HCT116 (cell line): ENCODE data around the gene PLEKHA8. TPM values are rescaled to one million over a fixed set of nuclear protein-coding genes. Genes with fewer than 3 reads are reported as not detected.

Source experiments
- ATAC-seq: fragments of 200-7000 bp; cut with Tn5 transposase; 2 replicates; pipeline ENCODE4 v1.9.1; 2020; ENCODE audit warnings: mild to moderate bottlenecking, moderate library complexity
- BruUV-seq: library from RNA; stranded (reverse); fragments of 400-500 nt; replicated peaks from 2 replicates; lab custom pipeline; 2021; lab: Mats Ljungman, UMichigan
- CTCF ChIA-PET: fragments of 300-600 bp; sonication (Branson Sonifier 250); formaldehyde crosslinking; loops from one replicate; lab custom pipeline; 2021; ENCODE audit warnings: antibody characterized with exemption; lab: Charles Lee
- POLR2A ChIA-PET: fragments of 300-600, 350-600 bp; sonication (Branson Sonifier 250); formaldehyde crosslinking; loops from one replicate; lab custom pipeline; 2021; ENCODE audit warnings: antibody characterized with exemption; lab: Charles Lee
- RAD21 ChIA-PET, 2 experiments: fragments of 300-600 bp; sonication (Branson Sonifier 250); formaldehyde crosslinking; loops; one replicate each; lab custom pipeline; 2023; ENCODE audit warnings: low total read pairs in 2 of 2; ENCODE audit not compliant: uncharacterized antibody in 2 of 2, unreplicated experiment in 2 of 2, low non-redundant PET in 1 of 2; lab: Charles Lee
- DNase-seq: peaks from one replicate; pipeline ENCODE4 v3.0.0-alpha.2; 2010; ENCODE audit warnings: low read depth, low spot score
- H2AFZ ChIP-seq: fragments of 200-600 bp; shearing (Covaris generic), sonication (generic); 2 replicates; pipeline ENCODE4 v1.6.1; 2017; ENCODE audit warnings: low read depth, mixed run types, mixed read lengths, antibody characterized with exemption, low read length; ENCODE audit not compliant: poor library complexity, severe bottlenecking
- H3K27ac ChIP-seq: 2 replicates; pipeline ENCODE4 v1.5.1; 2012; ENCODE audit warnings: low read depth, low read length
- H3K27me3 ChIP-seq: fragments of 200-600 bp; sonication (generic); 2 replicates; pipeline ENCODE4 v1.6.1; 2016; ENCODE audit warnings: mixed run types, low read length, mixed read lengths; ENCODE audit not compliant: insufficient read depth
- H3K36me3 ChIP-seq, 2 experiments: fragments of 200-500 bp in 1 of 2; fragments of 200-600 bp in 1 of 2; sonication (Bioruptor generic) in 1 of 2; sonication (generic) in 1 of 2; 2 replicates each; pipeline versions ENCODE4 v1.5.1 to v1.6.1; 2014 to 2016; ENCODE audit warnings: low read length in 2 of 2, inconsistent platforms in 1 of 2, mixed read lengths in 1 of 2, mixed run types in 1 of 2; ENCODE audit not compliant: insufficient read depth in 2 of 2, control insufficient read depth in 1 of 2
- H3K4me1 ChIP-seq, 2 experiments: fragments of 200-600 bp in 1 of 2; sonication (generic) in 1 of 2; 2 replicates each; pipeline versions ENCODE4 v1.5.1 to v1.6.1; 2012 to 2017; ENCODE audit warnings: low read length in 2 of 2, inconsistent platforms in 1 of 2, mild to moderate bottlenecking in 1 of 2, mixed read lengths in 1 of 2, mixed run types in 1 of 2, moderate library complexity in 1 of 2; ENCODE audit not compliant: insufficient read depth in 2 of 2, control insufficient read depth in 1 of 2
- H3K4me2 ChIP-seq: fragments of 200-600 bp; sonication (generic); 2 replicates; pipeline ENCODE4 v1.6.1; 2017; ENCODE audit warnings: mixed run types, low read length, mixed read lengths
- H3K4me3 ChIP-seq, 2 experiments: fragments of 200-600 bp in 1 of 2; sonication (generic) in 1 of 2; replicated peaks in 1 of 2; 2 replicates each; pipeline ENCODE4 v1.5.1; 2011 to 2016; ENCODE audit warnings: low read length in 2 of 2, control low read depth in 1 of 2, low read depth in 1 of 2, mild to moderate bottlenecking in 1 of 2, mixed read lengths in 1 of 2, mixed run types in 1 of 2
- H3K79me2 ChIP-seq: fragments of 200-600 bp; sonication (generic); 2 replicates; pipeline ENCODE4 v1.6.1; 2017; ENCODE audit warnings: mild to moderate bottlenecking, mixed run types, low read length, moderate library complexity, mixed read lengths; ENCODE audit not compliant: insufficient read depth
- H3K9ac ChIP-seq: fragments of 200-600 bp; sonication (generic); 2 replicates; pipeline ENCODE4 v1.6.1; 2016; ENCODE audit warnings: low read length, mixed read lengths
- H3K9me2 ChIP-seq: fragments of 200-600 bp; sonication (generic), shearing (Covaris generic); 2 replicates; pipeline ENCODE4 v1.6.1; 2017; ENCODE audit warnings: mixed run types, mild to moderate bottlenecking, moderate library complexity; ENCODE audit not compliant: insufficient read depth
- H3K9me3 ChIP-seq, 2 experiments: fragments of 200-500 bp in 1 of 2; fragments of 200-600 bp in 1 of 2; sonication (Bioruptor generic) in 1 of 2; sonication (generic) in 1 of 2; 2 replicates each; pipeline ENCODE4 v1.6.1; 2014 to 2017; ENCODE audit warnings: low read length in 2 of 2, mixed read lengths in 2 of 2, inconsistent platforms in 1 of 2, low read depth in 1 of 2, mild to moderate bottlenecking in 1 of 2, mixed run types in 1 of 2, moderate library complexity in 1 of 2; ENCODE audit not compliant: control insufficient read depth in 1 of 2, insufficient read depth in 1 of 2
- H4K20me1 ChIP-seq: fragments of 200-600 bp; sonication (generic), shearing (Covaris generic); 2 replicates; pipeline ENCODE4 v1.6.1; 2017; ENCODE audit warnings: mixed run types, mild to moderate bottlenecking, moderate library complexity; ENCODE audit not compliant: insufficient read depth
- CBX3 ChIP-seq: IDR thresholded peaks from 2 replicates; pipeline ENCODE4 v1.6.1; 2012; ENCODE audit warnings: low read depth
- ELF1 ChIP-seq: IDR thresholded peaks from 2 replicates; pipeline ENCODE4 v1.6.1; 2012; ENCODE audit warnings: low read depth, borderline replicate concordance
- EZH2 ChIP-seq: fragments of 200-600 bp; sonication (generic); IDR thresholded peaks from 2 replicates; pipeline ENCODE4 v1.6.1; 2017; ENCODE audit warnings: antibody characterized with exemption, mixed run types
- EZH2phosphoT487 ChIP-seq: fragments of 200-600 bp; IDR thresholded peaks from 2 replicates; pipeline ENCODE4 v1.6.1; 2018; ENCODE audit warnings: antibody characterized with exemption, borderline replicate concordance
- FOSL1 ChIP-seq: IDR thresholded peaks from 2 replicates; pipeline ENCODE4 v1.6.1; 2012; ENCODE audit warnings: low read depth
- JUND ChIP-seq: IDR thresholded peaks from 2 replicates; pipeline ENCODE4 v1.6.1; 2012
- POLR2AphosphoS5 ChIP-seq: IDR thresholded peaks from 2 replicates; pipeline ENCODE4 v1.6.1; 2011; ENCODE audit warnings: mild to moderate bottlenecking, low read depth, low read length, moderate library complexity
- RAD21 ChIP-seq: IDR thresholded peaks from 2 replicates; pipeline ENCODE4 v1.6.1; 2012; ENCODE audit warnings: low read depth, mild to moderate bottlenecking
- SIN3A ChIP-seq: IDR thresholded peaks from 2 replicates; pipeline ENCODE4 v1.6.1; 2012; ENCODE audit warnings: low read depth
- SP1 ChIP-seq: IDR thresholded peaks from 2 replicates; pipeline ENCODE4 v1.6.1; 2012; ENCODE audit warnings: low read depth
- SRF ChIP-seq: IDR thresholded peaks from 2 replicates; pipeline ENCODE4 v1.6.1; 2012; ENCODE audit warnings: low read depth
- ZNF274 ChIP-seq: fragments of 200-500 bp; sonication (Bioruptor generic); IDR thresholded peaks from 2 replicates; pipeline ENCODE4 v1.6.1; 2014; ENCODE audit warnings: mild to moderate bottlenecking, low read depth, low read length, inconsistent platforms
- intact Hi-C: fragments of 100-400 bp; cut with micrococcal nuclease; formaldehyde crosslinking; loops from 2 replicates; pipeline ENCODE4 v1.10.0; 2022
- total RNA-seq: library from RNA; stranded (reverse); gene quantifications from one replicate; pipeline ENCODE4 v1.2.1, GENCODE V29; 2021; ENCODE audit not compliant: unreplicated experiment
- TF ChIP-seq, protein P1 (sequence below), 3 experiments: fragments of 200-600 bp in 1 of 3; sonication (generic) in 1 of 3; IDR thresholded peaks in 2 of 3; conservative IDR thresholded peaks in 1 of 3; 2 replicates each; pipeline ENCODE4 v1.5.1; 2012 to 2017; ENCODE audit warnings: low read depth in 2 of 3, low read length in 2 of 3, antibody characterized with exemption in 1 of 3, borderline replicate concordance in 1 of 3, control low read depth in 1 of 3, mild to moderate bottlenecking in 1 of 3, mixed read lengths in 1 of 3, mixed run types in 1 of 3, moderate library complexity in 1 of 3; ENCODE audit not compliant: insufficient read depth in 1 of 3
- TF ChIP-seq, protein P2 (sequence below): IDR thresholded peaks from 2 replicates; pipeline ENCODE4 v1.6.1; 2011; ENCODE audit warnings: mild to moderate bottlenecking, low read length, moderate library complexity; ENCODE audit not compliant: insufficient replicate concordance; ENCODE audit errors: extremely low read depth

The PLEKHA8 gene
- total RNA-seq, 1 experiment from 2014 or later: 13.6 TPM

DNA sequence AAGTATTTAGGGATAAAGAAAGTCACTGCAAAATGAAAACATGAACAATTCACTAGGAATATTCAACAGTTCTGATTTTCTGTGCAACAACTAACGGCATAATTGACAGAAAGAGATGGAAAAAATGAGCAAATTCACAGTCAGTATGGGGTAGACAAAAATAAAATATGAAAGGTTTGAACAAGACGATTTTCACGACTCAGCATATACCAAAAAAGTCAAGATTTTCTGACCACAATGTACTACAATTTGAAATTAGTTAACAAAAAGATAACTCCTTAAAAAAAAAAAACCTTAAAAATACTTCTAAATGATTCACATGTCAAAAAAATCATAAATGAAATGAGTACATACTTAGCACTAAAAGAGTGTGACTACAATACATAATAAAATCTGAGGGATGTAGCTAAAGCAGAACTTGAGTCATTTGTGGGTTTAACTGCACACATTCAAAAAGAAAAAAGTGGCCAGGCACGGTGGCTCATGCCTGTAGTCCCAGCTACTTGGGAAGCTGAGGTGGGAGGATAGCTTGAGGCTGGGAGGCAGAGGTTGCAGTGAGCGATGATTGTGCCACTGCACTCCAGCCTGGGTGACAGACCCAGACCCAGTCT, 84.0 kb downstream of the PLEKHA8 start:
- BruUV-seq: no TSS peak
- intact Hi-C loops: no loop called here

DNA sequence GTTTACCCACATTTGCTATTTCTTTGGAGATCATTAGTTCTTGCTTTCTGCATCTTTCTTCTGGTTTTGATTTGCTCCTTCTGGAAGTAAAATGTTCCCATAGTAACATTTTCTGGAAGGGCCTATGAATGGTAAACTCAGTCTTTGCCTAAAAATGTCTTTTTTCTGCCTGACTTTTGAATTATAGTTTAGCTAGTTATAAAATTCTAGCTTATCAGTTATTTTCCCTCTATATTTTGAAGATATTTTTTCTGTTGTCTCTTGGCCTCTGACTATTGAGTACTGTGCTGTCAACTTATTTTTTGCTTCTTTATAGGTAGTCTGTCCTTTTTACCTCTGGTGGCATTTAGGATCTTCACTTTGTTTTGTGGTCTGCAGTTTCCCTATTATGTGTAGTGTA, 84.9 kb downstream of the PLEKHA8 start:
- intact Hi-C loops: no loop called here
- BruUV-seq: no TSS peak
- ATAC-seq: no peak
- no peak for TF ChIP-seq SP1
- no peak for TF ChIP-seq FOSL1
- TF ChIP-seq POLR2AphosphoS5: no peak
- no peak for TF ChIP-seq EZH2phosphoT487
- no peak for TF ChIP-seq CBX3
- TF ChIP-seq, protein P1, sequence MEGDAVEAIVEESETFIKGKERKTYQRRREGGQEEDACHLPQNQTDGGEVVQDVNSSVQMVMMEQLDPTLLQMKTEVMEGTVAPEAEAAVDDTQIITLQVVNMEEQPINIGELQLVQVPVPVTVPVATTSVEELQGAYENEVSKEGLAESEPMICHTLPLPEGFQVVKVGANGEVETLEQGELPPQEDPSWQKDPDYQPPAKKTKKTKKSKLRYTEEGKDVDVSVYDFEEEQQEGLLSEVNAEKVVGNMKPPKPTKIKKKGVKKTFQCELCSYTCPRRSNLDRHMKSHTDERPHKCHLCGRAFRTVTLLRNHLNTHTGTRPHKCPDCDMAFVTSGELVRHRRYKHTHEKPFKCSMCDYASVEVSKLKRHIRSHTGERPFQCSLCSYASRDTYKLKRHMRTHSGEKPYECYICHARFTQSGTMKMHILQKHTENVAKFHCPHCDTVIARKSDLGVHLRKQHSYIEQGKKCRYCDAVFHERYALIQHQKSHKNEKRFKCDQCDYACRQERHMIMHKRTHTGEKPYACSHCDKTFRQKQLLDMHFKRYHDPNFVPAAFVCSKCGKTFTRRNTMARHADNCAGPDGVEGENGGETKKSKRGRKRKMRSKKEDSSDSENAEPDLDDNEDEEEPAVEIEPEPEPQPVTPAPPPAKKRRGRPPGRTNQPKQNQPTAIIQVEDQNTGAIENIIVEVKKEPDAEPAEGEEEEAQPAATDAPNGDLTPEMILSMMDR (IDR thresholded peaks at IDR 0.05 in 2 of 3, conservative IDR thresholded peaks at IDR 0.05 in 1 of 3; ENCODE audit: borderline replicate concordance in 1 of 3, insufficient read depth in 1 of 3, low read depth in 2 of 3, low read length in 2 of 3): no peak
- no peak for TF ChIP-seq JUND

More for the DNA sequence above, 84.0 kb downstream of the PLEKHA8 start:
- Histone ChIP-seq H3K4me2 (no peak overlapping the region), H3K27me3 (no peaks in the 10 kb centered on the region), H3K4me1 (no peaks in the 10 kb centered on the region), H3K4me3 (no peak overlapping the region), H2AFZ (no peak overlapping the region), H3K9ac (no peak overlapping the region), H3K9me3 (peaks cover 11 to 20% of the 10 kb centered on the region in 2 experiments; a peak in 2 of 4 replicates), H3K9me2 (no peaks in the 10 kb centered on the region), H3K36me3 (no peaks in the 10 kb centered on the region), H3K27ac (no peak overlapping the region), H4K20me1 (no peaks in the 10 kb centered on the region), H3K79me2 (no peaks in the 10 kb centered on the region)
- DNase-seq: no peak
- TF ChIP-seq SIN3A: no peak
- TF ChIP-seq SRF: no peak
- TF ChIP-seq, protein P2, sequence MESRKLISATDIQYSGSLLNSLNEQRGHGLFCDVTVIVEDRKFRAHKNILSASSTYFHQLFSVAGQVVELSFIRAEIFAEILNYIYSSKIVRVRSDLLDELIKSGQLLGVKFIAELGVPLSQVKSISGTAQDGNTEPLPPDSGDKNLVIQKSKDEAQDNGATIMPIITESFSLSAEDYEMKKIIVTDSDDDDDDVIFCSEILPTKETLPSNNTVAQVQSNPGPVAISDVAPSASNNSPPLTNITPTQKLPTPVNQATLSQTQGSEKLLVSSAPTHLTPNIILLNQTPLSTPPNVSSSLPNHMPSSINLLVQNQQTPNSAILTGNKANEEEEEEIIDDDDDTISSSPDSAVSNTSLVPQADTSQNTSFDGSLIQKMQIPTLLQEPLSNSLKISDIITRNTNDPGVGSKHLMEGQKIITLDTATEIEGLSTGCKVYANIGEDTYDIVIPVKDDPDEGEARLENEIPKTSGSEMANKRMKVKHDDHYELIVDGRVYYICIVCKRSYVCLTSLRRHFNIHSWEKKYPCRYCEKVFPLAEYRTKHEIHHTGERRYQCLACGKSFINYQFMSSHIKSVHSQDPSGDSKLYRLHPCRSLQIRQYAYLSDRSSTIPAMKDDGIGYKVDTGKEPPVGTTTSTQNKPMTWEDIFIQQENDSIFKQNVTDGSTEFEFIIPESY: no peak
- TF ChIP-seq CBX3: no peak
- TF ChIP-seq RAD21: no peak
- no peak for TF ChIP-seq EZH2phosphoT487
- no peak for TF ChIP-seq ZNF274
- TF ChIP-seq SP1: no peak
- TF ChIP-seq EZH2: no peak
- no peak for TF ChIP-seq JUND
- TF ChIP-seq ELF1: no peak
- ChIA-PET RAD21 (no interaction called here), CTCF (no interaction called here), POLR2A (no interaction called here)
- ATAC-seq: no peak

More for the DNA sequence above, 84.9 kb downstream of the PLEKHA8 start:
- Histone ChIP-seq H3K9me3 (peaks cover 11 to 20% of the 10 kb centered on the region in 2 experiments; a peak in 2 of 4 replicates), H3K9ac (no peak overlapping the region), H3K79me2 (no peaks in the 10 kb centered on the region), H3K36me3 (no peaks in the 10 kb centered on the region), H3K4me2 (no peak overlapping the region), H3K27me3 (no peaks in the 10 kb centered on the region), H4K20me1 (no peaks in the 10 kb centered on the region), H3K27ac (no peak overlapping the region), H3K4me1 (no peaks in the 10 kb centered on the region), H2AFZ (no peak overlapping the region), H3K9me2 (no peaks in the 10 kb centered on the region), H3K4me3 (no peak overlapping the region)
- POLR2A ChIA-PET: no interaction called here
- no peak for DNase-seq
- CTCF ChIA-PET: no interaction called here
- RAD21 ChIA-PET: no interaction called here
